ENCODE data around the gene CPA4. TPM values are rescaled to one million over a fixed set of nuclear protein-coding genes. Genes with fewer than 3 reads are reported as not detected.

Gene CPA4
- total and polyA plus RNA-seq, 2 of the 13 experiments (the other 11 are each of a cell fraction or from before 2014, with no cell fraction given), result 0.20 to 0.22 TPM

DNA sequence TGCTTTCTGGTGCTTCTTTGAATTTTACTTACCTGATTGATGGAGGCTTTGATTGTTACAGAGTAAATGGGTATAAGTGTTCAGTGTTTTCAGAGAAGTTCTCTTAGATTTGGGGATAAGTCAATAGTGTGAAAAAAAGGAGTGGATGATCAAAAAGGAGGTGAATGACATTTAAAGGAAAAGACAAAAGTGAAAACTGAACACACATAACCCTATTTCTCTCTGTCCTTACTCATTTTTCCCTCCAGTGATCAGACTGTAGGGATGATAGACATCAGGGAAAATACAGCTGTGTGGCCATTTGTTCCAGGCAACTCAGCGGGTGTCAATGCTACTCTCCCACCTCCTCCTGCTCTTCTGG is 26.0 kb upstream of the CPA4 start (continued):
- TF ChIP-seq, protein P1, sequence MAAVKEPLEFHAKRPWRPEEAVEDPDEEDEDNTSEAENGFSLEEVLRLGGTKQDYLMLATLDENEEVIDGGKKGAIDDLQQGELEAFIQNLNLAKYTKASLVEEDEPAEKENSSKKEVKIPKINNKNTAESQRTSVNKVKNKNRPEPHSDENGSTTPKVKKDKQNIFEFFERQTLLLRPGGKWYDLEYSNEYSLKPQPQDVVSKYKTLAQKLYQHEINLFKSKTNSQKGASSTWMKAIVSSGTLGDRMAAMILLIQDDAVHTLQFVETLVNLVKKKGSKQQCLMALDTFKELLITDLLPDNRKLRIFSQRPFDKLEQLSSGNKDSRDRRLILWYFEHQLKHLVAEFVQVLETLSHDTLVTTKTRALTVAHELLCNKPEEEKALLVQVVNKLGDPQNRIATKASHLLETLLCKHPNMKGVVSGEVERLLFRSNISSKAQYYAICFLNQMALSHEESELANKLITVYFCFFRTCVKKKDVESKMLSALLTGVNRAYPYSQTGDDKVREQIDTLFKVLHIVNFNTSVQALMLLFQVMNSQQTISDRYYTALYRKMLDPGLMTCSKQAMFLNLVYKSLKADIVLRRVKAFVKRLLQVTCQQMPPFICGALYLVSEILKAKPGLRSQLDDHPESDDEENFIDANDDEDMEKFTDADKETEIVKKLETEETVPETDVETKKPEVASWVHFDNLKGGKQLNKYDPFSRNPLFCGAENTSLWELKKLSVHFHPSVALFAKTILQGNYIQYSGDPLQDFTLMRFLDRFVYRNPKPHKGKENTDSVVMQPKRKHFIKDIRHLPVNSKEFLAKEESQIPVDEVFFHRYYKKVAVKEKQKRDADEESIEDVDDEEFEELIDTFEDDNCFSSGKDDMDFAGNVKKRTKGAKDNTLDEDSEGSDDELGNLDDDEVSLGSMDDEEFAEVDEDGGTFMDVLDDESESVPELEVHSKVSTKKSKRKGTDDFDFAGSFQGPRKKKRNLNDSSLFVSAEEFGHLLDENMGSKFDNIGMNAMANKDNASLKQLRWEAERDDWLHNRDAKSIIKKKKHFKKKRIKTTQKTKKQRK (IDR thresholded peaks at IDR 0.05; ENCODE audit: low read length), result no peak
- TF ChIP-seq ZNF350 (CRISPR knock-in tag; IDR thresholded peaks at IDR 0.05; ENCODE audit: borderline replicate concordance, low read depth) (no peak), ZEB1 (IDR thresholded peaks at IDR 0.05; ENCODE audit: insufficient replicate concordance, low read depth) (no peak), ZBTB14 (CRISPR knock-in tag; IDR thresholded peaks at IDR 0.05) (no peak)

DNA sequence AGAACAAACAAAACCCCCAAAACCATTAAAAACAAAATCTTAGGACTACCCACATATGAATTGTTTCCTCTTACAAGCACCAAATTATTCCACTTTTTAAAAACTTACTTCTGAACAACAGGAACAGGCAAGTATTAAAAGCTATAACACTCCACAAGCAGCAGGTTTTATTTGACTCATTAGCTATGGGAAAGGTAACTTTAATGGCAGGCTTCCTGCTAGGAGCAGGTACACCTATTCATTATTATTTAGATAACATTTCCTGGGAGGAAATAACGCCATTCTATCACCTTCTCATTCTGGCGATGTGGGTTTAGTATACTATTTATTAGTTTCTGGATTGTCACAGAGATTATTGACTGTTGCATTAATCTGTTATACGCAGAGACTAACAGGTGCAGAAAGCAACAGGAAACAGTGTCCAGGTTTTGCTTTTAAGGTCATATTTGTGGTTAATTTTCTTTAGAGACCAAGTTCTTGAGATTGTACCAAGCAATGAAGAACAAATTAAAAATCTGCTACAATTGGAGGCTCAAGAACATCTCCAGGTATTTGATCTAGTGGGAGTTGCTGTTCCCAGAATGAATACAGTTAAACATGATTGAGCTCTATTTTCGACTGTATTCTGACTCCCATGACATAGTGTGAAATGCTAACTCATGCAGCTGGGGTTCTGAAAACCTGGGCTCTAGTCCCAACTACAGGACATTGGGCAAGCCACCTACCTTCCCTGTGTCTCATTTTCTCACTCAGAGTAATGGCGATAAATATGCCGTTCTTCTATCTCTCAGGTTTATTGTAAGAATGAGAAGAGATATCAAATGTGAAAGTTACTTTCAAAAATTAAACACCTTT is 24.3 kb upstream of the CPA4 start:
- DNase-seq (ENCODE audit: low spot score) (no peak), ATAC-seq (no peak), FAIRE-seq (no peak)
- no peak overlapping the region for H3K4me2 ChIP-seq (ENCODE audit: low read depth, low read length)
- POLR2A ChIA-PET, result no interaction called here
- H2AFZ ChIP-seq (ENCODE audit: low read length), result no peak overlapping the region
- in situ Hi-C loops (cut with HindIII; ENCODE audit: extremely low pct_ligation_motif_present, low pct_unique_long_range_greater_than_20kb) (no loop called here), intact Hi-C loops (cut with micrococcal nuclease; ENCODE audit: unreplicated experiment) (no loop called here)
- H4K20me1 ChIP-seq (ENCODE audit: insufficient read depth, low read length), result no peaks in the 10 kb centered on the region
- H3K36me3 ChIP-seq (replicated peaks in 1 of 2; ENCODE audit: control insufficient read depth in 1 of 2, insufficient read depth in 2 of 2, low read length in 2 of 2), result no peaks in the 10 kb centered on the region
- H3K27me3 ChIP-seq (ENCODE audit: control insufficient read depth in 1 of 2, insufficient read depth in 2 of 2, low read length in 2 of 2), result peaks cover 0 to 8% of the 10 kb centered on the region in 2 experiments; a peak in 2 of 5 replicates
- H3K9me3 ChIP-seq (ENCODE audit: low read length), result no peaks in the 10 kb centered on the region
- no peak overlapping the region for H3K27ac ChIP-seq (ENCODE audit: extremely low read length, insufficient read depth, low read length)
- no peaks in the 10 kb centered on the region for H3K79me2 ChIP-seq (ENCODE audit: insufficient read depth, low read length)
- H3K4me3 ChIP-seq (replicated peaks in 1 of 3; ENCODE audit: insufficient read depth in 1 of 3, low read depth in 2 of 3, low read length in 3 of 3), result no peak overlapping the region
- peaks cover 5% of the 10 kb centered on the region; the same call in 1 of the 2 replicates for H3K4me1 ChIP-seq (ENCODE audit: insufficient read depth, low read length)
- H3K9ac ChIP-seq (ENCODE audit: insufficient read depth, low read depth, low read length), result no peak overlapping the region
- no TSS peak for BruUV-seq (replicated peaks)
- whole genome bisulfite sequencing (ENCODE audit: low lambda C conversion rate), result 52% methylated on average over 6 of the region's 6 CpGs
- CTCF ChIA-PET (ENCODE audit: low intra/inter-chr PET ratio, low total read pairs), result no interaction called here
- TF ChIP-seq, protein P2, sequence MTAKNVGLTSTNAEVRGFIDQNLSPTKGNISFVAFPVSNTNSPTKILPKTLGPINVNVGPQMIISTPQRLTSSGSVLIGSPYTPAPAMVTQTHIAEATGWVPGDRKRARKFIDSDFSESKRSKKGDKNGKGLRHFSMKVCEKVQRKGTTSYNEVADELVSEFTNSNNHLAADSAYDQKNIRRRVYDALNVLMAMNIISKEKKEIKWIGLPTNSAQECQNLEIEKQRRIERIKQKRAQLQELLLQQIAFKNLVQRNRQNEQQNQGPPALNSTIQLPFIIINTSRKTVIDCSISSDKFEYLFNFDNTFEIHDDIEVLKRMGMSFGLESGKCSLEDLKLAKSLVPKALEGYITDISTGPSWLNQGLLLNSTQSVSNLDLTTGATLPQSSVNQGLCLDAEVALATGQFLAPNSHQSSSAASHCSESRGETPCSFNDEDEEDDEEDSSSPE (CRISPR knock-in tag; IDR thresholded peaks at IDR 0.05), result no peak
- TF ChIP-seq STAG1 (CRISPR knock-in tag; IDR thresholded peaks at IDR 0.05) (no peak), BHLHE40 (IDR thresholded peaks at IDR 0.05; ENCODE audit: low read length) (no peak), U2AF1 (optimal IDR thresholded peaks at IDR 0.05; ENCODE audit: low read depth, low read length) (no peak), FUBP1 (CRISPR knock-in tag; IDR thresholded peaks at IDR 0.05; ENCODE audit: borderline replicate concordance) (no peak)
